ENCODE measurements around the gene POU2F1. TPM values are rescaled to one million over a fixed set of nuclear protein-coding genes. Genes with fewer than 3 reads are reported as not detected.

POU2F1 gene
- total and polyA plus RNA-seq, 5 donors from 2014 or later, result 5.2 to 35.3 (median 10.0) TPM

DNA sequence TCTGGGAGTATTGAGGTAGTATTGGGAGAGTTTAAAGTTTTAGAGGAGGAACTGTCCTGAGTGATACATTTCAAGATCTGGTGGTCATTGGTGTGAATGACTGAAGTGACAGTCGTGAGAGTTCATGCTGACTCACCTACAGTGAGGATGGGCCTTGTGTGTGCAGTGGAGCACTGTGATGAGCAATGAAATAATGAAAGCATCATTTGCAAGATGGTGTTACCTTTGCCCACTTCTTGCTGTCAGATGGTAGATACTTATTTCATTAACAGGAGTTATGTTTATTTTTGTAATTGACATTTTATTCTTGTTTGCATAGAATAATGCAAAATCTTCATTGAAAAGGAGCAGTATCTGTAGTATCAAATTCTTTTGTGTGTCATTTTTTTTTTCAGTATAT lies 29.0 kb downstream of the POU2F1 start:
- no peaks in the 10 kb centered on the region for H3K4me1 ChIP-seq (ENCODE audit: control insufficient read depth, insufficient read depth, low read length, poor library complexity, severe bottlenecking)
- Mint-ChIP-seq H3K9me3 (no peaks in the 10 kb centered on the region), H3K27ac (peak overlapping the region in 1 of 3 donors; percentile 9), H3K36me3 (peaks cover 10% of the 10 kb centered on the region), H3K27me3 (no peaks in the 10 kb centered on the region), H3K4me1 (peaks cover 15 to 44% (median 27%) of the 10 kb centered on the region in 4 donors), H3K4me3 (no peak overlapping the region)
- H3K27ac ChIP-seq (ENCODE audit: insufficient read depth, low read length, poor library complexity, severe bottlenecking), result no peak overlapping the region
- H3K9me3 ChIP-seq (ENCODE audit: control insufficient read depth in 2 of 2, low read length in 2 of 2), result no peaks in the 10 kb centered on the region
- no peaks in the 10 kb centered on the region for H3K36me3 ChIP-seq (ENCODE audit: control insufficient read depth, insufficient read depth, low read length)
- peak in 1 of 2 donors; percentile 34 for ATAC-seq (ENCODE audit: low read depth in 2 of 2)
- H3K4me3 ChIP-seq (ENCODE audit: low read depth, low read length), result no peak overlapping the region
- DNase-seq, result no peak
- no peaks in the 10 kb centered on the region for H3K27me3 ChIP-seq (ENCODE audit: control insufficient read depth, insufficient read depth, low read length)

GRCh38 chr1:167250482-167250881 lies 29.8 kb downstream of the POU2F1 start:
- peaks cover 12% of the 10 kb centered on the region for H3K36me3 Mint-ChIP-seq
- Histone ChIP-seq H3K36me3 (ENCODE audit: control insufficient read depth, insufficient read depth, low read length) (no peaks in the 10 kb centered on the region), H3K27me3 (ENCODE audit: control insufficient read depth, insufficient read depth, low read length) (no peaks in the 10 kb centered on the region), H3K4me3 (ENCODE audit: low read depth, low read length) (no peak overlapping the region), H3K4me1 (ENCODE audit: control insufficient read depth, insufficient read depth, low read length, poor library complexity, severe bottlenecking) (no peaks in the 10 kb centered on the region), H3K9me3 (ENCODE audit: control insufficient read depth in 2 of 2, low read length in 2 of 2) (no peaks in the 10 kb centered on the region), H3K27ac (ENCODE audit: insufficient read depth, low read length, poor library complexity, severe bottlenecking) (no peak overlapping the region)
- DNase-seq (no peak), ATAC-seq (ENCODE audit: low read depth in 2 of 2) (no peak)
- no peaks in the 10 kb centered on the region for H3K27me3 Mint-ChIP-seq
- no peak overlapping the region for H3K27ac Mint-ChIP-seq
- H3K4me3 Mint-ChIP-seq, result no peak overlapping the region
- H3K9me3 Mint-ChIP-seq, result peaks cover 0 to 1% (median 0%) of the 10 kb centered on the region in 7 donors
- H3K4me1 Mint-ChIP-seq, result peaks cover 17 to 48% (median 30%) of the 10 kb centered on the region in 4 donors

- Histone ChIP-seq H3K4me3 (ENCODE audit: low read depth, low read length) (no peak overlapping the region), H3K4me1 (ENCODE audit: control insufficient read depth, insufficient read depth, low read length, poor library complexity, severe bottlenecking) (no peaks in the 10 kb centered on the region), H3K36me3 (ENCODE audit: control insufficient read depth, insufficient read depth, low read length) (no peaks in the 10 kb centered on the region), H3K27ac (ENCODE audit: insufficient read depth, low read length, poor library complexity, severe bottlenecking) (no peak overlapping the region), H3K9me3 (ENCODE audit: control insufficient read depth in 2 of 2, low read length in 2 of 2) (no peaks in the 10 kb centered on the region), H3K27me3 (ENCODE audit: control insufficient read depth, insufficient read depth, low read length) (no peaks in the 10 kb centered on the region)
- Mint-ChIP-seq H3K4me1 (peaks cover 23 to 54% (median 37%) of the 10 kb centered on the region in 4 donors), H3K36me3 (peaks cover 14% of the 10 kb centered on the region), H3K27ac (peak overlapping the region in 1 of 3 donors; percentile 6), H3K4me3 (no peak overlapping the region), H3K9me3 (peaks cover 0 to 1% (median 0%) of the 10 kb centered on the region in 7 donors), H3K27me3 (no peaks in the 10 kb centered on the region)
- DNase-seq, result no peak
- ATAC-seq (ENCODE audit: low read depth in 2 of 2), result no peak
These were observed 30.8 kb downstream of the POU2F1 start for GRCh38 chr1:167251472-167251871.

- DNase-seq (no peak), ATAC-seq (ENCODE audit: low read depth in 2 of 2) (no peak)
- H3K36me3 Mint-ChIP-seq, result peaks cover 14% of the 10 kb centered on the region
- Histone ChIP-seq H3K27ac (ENCODE audit: insufficient read depth, low read length, poor library complexity, severe bottlenecking) (no peak overlapping the region), H3K9me3 (ENCODE audit: control insufficient read depth in 2 of 2, low read length in 2 of 2) (no peaks in the 10 kb centered on the region), H3K36me3 (ENCODE audit: control insufficient read depth, insufficient read depth, low read length) (no peaks in the 10 kb centered on the region), H3K27me3 (ENCODE audit: control insufficient read depth, insufficient read depth, low read length) (no peaks in the 10 kb centered on the region), H3K4me3 (ENCODE audit: low read depth, low read length) (no peak overlapping the region), H3K4me1 (ENCODE audit: control insufficient read depth, insufficient read depth, low read length, poor library complexity, severe bottlenecking) (no peaks in the 10 kb centered on the region)
- no peak overlapping the region for H3K27ac Mint-ChIP-seq
- no peak overlapping the region for H3K4me3 Mint-ChIP-seq
- peaks cover 0 to 1% (median 0%) of the 10 kb centered on the region in 7 donors for H3K9me3 Mint-ChIP-seq
- peaks cover 15 to 45% (median 32%) of the 10 kb centered on the region in 4 donors for H3K4me1 Mint-ChIP-seq
- H3K27me3 Mint-ChIP-seq, result no peaks in the 10 kb centered on the region
These were observed 32.3 kb downstream of the POU2F1 start for GRCh38 chr1:167252986-167253385.

GRCh38 chr1:167258858-167259257 lies 38.2 kb downstream of the POU2F1 start:
- H3K9me3 ChIP-seq (ENCODE audit: control insufficient read depth in 2 of 2, low read length in 2 of 2), result no peaks in the 10 kb centered on the region
- Mint-ChIP-seq H3K27me3 (no peaks in the 10 kb centered on the region), H3K4me3 (no peak overlapping the region), H3K36me3 (peaks cover 6% of the 10 kb centered on the region), H3K27ac (no peak overlapping the region), H3K9me3 (peaks cover 0 to 1% (median 0%) of the 10 kb centered on the region in 7 donors), H3K4me1 (peaks cover 21 to 40% (median 30%) of the 10 kb centered on the region in 4 donors)
- H3K4me3 ChIP-seq (ENCODE audit: low read depth, low read length), result no peak overlapping the region
- ATAC-seq (ENCODE audit: low read depth in 2 of 2), result no peak
- no peak overlapping the region for H3K27ac ChIP-seq (ENCODE audit: insufficient read depth, low read length, poor library complexity, severe bottlenecking)
- peaks cover 6% of the 10 kb centered on the region for H3K4me1 ChIP-seq (ENCODE audit: control insufficient read depth, insufficient read depth, low read length, poor library complexity, severe bottlenecking)
- no peaks in the 10 kb centered on the region for H3K27me3 ChIP-seq (ENCODE audit: control insufficient read depth, insufficient read depth, low read length)
- no peaks in the 10 kb centered on the region for H3K36me3 ChIP-seq (ENCODE audit: control insufficient read depth, insufficient read depth, low read length)
- no peak for DNase-seq

- Histone ChIP-seq H3K4me1 (ENCODE audit: control insufficient read depth, insufficient read depth, low read length, poor library complexity, severe bottlenecking) (peaks cover 19% of the 10 kb centered on the region), H3K4me3 (ENCODE audit: low read depth, low read length) (no peak overlapping the region), H3K27ac (ENCODE audit: insufficient read depth, low read length, poor library complexity, severe bottlenecking) (no peak overlapping the region), H3K36me3 (ENCODE audit: control insufficient read depth, insufficient read depth, low read length) (no peaks in the 10 kb centered on the region), H3K9me3 (ENCODE audit: control insufficient read depth in 2 of 2, low read length in 2 of 2) (no peaks in the 10 kb centered on the region), H3K27me3 (ENCODE audit: control insufficient read depth, insufficient read depth, low read length) (no peaks in the 10 kb centered on the region)
- Mint-ChIP-seq H3K9me3 (no peaks in the 10 kb centered on the region), H3K27me3 (no peaks in the 10 kb centered on the region), H3K27ac (no peak overlapping the region), H3K4me3 (no peak overlapping the region), H3K36me3 (no peaks in the 10 kb centered on the region), H3K4me1 (peaks cover 12 to 37% (median 18%) of the 10 kb centered on the region in 4 donors)
- no peak for DNase-seq
- ATAC-seq (ENCODE audit: low read depth in 2 of 2), result no peak
These were observed 42.1 kb downstream of the POU2F1 start for GRCh38 chr1:167262836-167263235.

DNA sequence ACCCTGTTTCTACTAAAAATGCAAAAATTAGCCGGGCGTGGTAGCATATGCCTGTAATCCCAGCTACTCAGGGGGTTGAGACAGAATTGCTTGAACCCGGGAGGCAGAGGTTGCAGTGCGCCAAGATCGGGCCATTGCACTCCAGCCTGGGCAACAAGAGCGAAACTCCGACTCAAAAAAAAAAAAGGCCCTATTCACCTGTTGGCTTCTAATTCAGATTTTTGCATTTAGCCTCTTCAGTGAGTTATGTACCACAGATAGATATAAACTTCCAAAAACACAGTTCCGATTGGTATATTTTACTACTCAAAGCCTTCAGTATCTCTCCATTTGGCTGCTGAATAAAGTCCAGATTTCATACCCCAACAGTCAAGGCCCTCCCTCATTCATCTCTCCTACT lies 42.7 kb downstream of the POU2F1 start:
- no peaks in the 10 kb centered on the region for H3K36me3 Mint-ChIP-seq
- no peak for DNase-seq

GRCh38 chr1:167263819-167264464 lies 43.3 kb downstream of the POU2F1 start:
- H3K27ac ChIP-seq (ENCODE audit: insufficient read depth, low read length, poor library complexity, severe bottlenecking), result no peak overlapping the region
- ATAC-seq (ENCODE audit: low read depth in 2 of 2) (peak; percentile 52 to 55), DNase-seq (peak in 2 of 3 donors; percentile 2 to 37)
- H3K9me3 Mint-ChIP-seq, result no peaks in the 10 kb centered on the region
- peak overlapping the region; percentile 42 for H3K4me3 ChIP-seq (ENCODE audit: low read depth, low read length)
- H3K27me3 ChIP-seq (ENCODE audit: control insufficient read depth, insufficient read depth, low read length), result no peaks in the 10 kb centered on the region
- H3K36me3 Mint-ChIP-seq, result no peaks in the 10 kb centered on the region
- H3K9me3 ChIP-seq (ENCODE audit: control insufficient read depth in 2 of 2, low read length in 2 of 2), result no peaks in the 10 kb centered on the region
- H3K4me1 ChIP-seq (ENCODE audit: control insufficient read depth, insufficient read depth, low read length, poor library complexity, severe bottlenecking), result peaks cover 19% of the 10 kb centered on the region
- no peaks in the 10 kb centered on the region for H3K36me3 ChIP-seq (ENCODE audit: control insufficient read depth, insufficient read depth, low read length)
- H3K4me1 Mint-ChIP-seq, result peaks cover 11 to 31% (median 20%) of the 10 kb centered on the region in 4 donors
- H3K4me3 Mint-ChIP-seq, result no peak overlapping the region
- H3K27ac Mint-ChIP-seq, result no peak overlapping the region
- no peaks in the 10 kb centered on the region for H3K27me3 Mint-ChIP-seq

More for the DNA sequence above, 42.7 kb downstream of the POU2F1 start:
- Histone ChIP-seq H3K36me3 (ENCODE audit: control insufficient read depth, insufficient read depth, low read length) (no peaks in the 10 kb centered on the region), H3K4me1 (ENCODE audit: control insufficient read depth, insufficient read depth, low read length, poor library complexity, severe bottlenecking) (peaks cover 19% of the 10 kb centered on the region), H3K9me3 (ENCODE audit: control insufficient read depth in 2 of 2, low read length in 2 of 2) (no peaks in the 10 kb centered on the region), H3K27ac (ENCODE audit: insufficient read depth, low read length, poor library complexity, severe bottlenecking) (no peak overlapping the region), H3K4me3 (ENCODE audit: low read depth, low read length) (no peak overlapping the region), H3K27me3 (ENCODE audit: control insufficient read depth, insufficient read depth, low read length) (no peaks in the 10 kb centered on the region)
- no peak for ATAC-seq (ENCODE audit: low read depth in 2 of 2)
- Mint-ChIP-seq H3K9me3 (no peaks in the 10 kb centered on the region), H3K4me1 (peaks cover 13 to 35% (median 18%) of the 10 kb centered on the region in 4 donors), H3K4me3 (no peak overlapping the region), H3K27ac (no peak overlapping the region), H3K27me3 (no peaks in the 10 kb centered on the region)

Measured in CD4-positive, CD25-positive, alpha-beta regulatory T cell (primary cell).